GM21423 (cell line): ENCODE data around the gene THY1.

ENCODE experiments used
- ATAC-seq: cut with Tn5 transposase; IDR thresholded peaks from one replicate; pipeline ENCODE4 v1.9.1; 2021; ENCODE audit warnings: mild to moderate bottlenecking, moderate library complexity; ENCODE audit not compliant: unreplicated experiment

The THY1 gene

DNA sequence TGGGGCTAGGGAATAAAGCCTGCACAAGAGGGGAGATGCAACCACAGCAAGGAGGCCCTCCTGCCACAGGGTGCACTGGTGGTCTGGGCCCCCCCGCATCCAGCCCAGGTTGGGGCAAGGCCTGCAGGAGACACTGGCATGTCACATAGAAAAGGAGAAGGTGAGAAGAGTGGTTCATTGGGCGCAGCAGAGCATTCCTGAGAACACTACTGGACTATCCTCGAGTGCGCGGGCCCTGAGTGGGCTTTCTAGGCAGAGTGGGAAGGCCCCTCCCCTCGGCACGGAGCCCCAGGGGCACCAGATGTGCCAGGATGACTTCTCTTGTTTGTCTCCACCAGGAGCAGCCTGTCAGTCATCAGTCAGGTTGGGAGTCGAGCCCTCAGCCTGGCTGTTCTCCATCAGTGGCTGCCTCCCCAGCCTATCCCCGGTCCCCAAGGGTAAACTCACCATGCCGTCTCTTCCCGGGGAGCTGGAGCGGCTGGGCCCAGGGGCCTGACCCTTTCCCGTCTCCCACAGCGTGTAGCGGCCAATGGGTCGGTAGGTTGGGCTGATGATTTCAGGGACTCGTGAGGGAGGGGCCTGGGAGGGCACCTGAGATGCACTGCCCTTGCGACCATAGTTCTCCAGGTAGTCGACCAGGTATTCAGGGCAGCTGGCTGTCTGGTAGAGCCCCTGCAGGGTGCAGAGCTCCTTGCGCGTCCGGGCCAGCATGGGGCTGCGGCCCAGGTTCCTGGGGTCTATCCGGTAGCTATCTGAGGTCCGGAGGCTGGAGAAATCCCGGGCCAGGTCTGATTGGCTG lies 50.5 kb downstream of the THY1 start:
- ATAC-seq, result no peak

DNA sequence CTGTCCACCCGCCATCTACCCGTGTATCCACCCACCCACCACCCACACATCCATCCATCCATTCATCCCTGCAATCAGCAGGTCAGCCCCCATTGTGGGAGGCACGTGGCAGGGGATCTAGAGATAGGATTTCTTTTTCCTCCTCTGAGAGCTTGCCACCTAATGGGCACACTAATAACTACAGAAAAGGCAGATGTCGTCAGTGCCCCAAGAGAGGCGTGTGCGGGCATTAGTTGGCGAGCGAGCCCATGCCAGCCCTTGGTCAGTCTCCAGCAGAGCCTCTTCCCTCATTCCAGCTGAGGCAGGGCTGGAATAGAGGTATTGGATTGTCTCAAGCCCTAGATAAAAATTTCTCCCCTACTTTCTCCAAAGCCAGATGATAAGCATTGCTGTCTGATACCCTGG lies 51.2 kb downstream of the THY1 start:
- ATAC-seq, result no peak

DNA sequence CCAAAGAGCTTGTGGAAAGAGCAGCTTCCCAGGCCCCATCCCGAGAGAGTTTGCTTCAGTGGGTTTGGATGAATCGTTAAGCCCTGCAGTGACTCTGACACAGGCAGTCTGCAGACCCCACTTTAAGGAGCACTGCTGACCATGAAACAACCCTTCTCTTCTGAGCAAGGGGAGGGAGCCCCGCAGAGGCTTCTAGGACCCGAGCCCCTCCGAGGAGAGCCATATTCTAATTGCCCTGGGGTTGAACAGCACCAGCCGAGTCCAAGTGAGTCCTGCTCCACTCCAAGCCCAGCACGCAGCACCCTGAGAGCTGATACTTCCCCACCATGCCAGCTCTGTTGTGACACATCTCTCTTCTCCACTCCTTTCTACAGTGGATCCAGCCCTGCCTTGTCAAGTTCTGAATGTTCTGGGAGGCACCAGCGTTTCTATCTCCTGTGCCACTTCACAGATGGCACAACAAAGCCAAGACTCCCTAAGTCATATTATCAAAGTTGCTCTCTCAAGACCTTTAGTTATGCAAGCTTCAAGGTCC lies 51.8 kb downstream of the THY1 start:
- no peak for ATAC-seq

DNA sequence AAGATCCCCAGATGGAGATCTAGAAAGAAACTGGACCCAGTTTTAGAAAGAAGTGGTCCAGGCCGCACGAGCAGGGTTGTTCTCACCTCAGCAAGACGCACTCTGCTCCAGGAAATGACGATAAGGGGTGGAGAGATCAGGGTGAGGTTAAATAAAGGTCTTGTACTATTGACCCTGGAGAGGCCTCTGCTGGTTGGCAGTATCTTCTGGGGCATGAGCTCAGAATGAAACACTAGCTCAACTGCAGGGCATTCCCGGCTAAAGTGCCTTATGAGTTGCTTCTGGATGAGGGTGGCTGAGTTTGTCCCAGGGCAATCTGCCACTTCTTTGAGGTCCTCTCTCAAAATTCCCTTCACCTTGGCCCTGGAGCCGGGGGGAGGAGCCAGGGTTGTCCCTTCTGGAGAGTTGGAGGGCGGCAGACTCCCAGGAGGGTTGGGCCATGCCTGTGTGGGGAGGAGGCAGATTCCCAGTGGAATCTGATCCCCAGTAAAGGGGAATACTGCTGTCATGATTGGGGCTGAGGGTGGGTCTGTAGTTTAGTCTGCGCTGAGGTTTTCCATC lies 52.4 kb downstream of the THY1 start:
- ATAC-seq, result no peak

DNA sequence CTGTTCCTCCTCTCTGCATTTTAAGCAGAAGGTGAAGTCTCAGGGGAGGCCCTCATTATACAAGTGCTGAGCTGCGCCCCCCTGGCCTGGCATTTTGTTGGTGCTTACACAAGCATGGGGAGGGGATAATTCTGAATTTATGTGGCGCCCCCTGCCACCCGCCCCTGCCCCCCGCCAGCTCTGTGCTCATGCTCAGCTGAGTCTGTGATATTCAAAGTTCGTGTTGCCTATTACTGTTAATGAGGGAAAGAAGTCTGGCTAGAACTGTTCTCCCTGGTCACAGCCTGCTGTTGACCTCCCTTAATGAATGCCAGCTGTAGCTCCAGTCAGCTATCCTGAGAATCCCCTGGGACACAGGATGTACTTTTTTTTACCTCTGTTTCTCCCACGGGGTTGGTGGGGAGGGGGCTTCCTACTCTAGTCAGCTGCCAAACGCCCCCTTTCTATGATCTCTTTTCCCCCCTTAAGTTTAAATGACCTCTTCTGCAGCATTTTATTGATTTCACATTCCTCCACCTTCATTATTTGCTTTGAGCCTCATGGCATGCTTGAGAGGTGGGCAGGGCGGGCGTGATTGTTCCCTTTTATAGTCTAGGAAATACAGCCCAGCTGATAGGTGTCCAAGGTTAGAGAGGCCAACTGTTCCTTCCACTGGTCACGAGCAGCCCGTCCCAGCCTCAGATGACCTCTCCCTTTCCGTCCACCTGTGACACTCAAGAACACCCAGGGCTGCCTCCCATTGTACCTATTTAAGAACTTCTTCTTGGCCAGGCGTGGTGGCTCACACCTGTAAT lies 53.6 kb downstream of the THY1 start:
- ATAC-seq, result no peak

DNA sequence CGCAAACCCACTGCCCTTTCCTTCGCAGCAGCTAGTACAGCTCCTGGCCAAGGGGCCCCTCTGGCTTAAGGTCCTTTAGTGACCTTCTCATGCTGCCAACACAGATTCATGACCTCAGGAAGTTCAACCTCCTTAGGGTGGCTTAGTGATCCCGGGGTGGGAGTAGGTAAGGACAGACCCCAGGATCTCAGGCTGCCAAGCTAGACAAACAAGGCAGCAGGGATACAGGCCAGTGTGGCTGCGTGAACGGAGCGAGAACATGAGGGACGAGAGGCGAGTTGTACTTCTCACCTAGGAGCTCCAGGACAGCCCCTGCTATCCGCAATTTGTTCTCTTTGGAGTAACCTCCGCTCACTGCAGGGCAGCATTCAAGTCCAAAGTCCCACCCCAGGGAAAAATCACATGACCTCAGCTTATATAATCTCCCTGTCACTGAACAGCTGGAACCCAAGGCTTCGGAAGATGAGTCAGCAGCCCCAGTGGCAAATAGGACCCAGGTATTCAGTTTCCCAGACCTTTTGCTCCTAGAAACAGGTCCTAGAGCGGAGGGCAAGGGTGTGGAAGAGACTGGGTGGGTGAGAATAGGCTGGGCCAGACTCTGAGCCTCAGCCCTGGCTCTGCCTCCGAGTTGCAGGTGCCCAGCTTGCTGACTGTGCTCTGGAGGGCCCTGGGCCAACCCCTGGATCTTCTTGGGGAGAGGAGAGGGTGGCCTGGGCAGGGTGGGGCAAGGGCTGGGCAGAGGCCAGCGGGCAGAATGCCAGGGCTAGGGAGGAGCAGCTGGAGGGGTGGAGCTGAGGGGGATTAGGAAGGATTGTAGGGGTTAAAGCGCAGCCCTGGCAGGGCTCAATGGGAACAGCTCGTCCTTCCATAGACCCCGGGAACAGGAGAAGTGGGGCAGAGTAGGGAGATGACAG lies 54.6 kb downstream of the THY1 start:
- no peak for ATAC-seq

DNA sequence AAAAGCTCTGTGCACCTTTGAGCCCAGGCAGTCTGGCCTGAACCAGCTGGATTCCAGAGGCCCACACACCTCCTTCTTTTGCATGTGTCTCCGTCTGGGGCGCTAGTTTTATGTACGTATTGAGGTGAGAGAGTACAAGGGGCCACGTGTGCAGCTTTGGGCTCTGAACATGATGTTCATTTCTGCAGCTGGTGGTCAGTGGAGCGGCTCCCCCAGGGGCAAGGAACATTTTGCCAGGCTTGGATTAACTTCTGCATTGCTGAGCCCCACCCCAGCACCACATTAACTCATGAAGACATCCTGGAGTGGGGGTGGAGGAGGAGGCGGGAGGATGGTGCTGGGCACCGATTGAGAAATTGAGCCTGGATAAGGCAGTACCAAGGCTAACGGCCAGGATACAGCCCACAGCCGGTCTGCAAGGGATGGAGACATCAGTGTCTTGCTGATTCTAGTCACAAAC lies 55.3 kb downstream of the THY1 start:
- no peak for ATAC-seq
